Brain pericyte (primary cell): Measurements from ENCODE around the gene PHF5A.

Experiments
- DNase-seq: peaks from one replicate; pipeline ENCODE4 v3.0.0-alpha.2; 2012; ENCODE audit warnings: low read depth, low spot score

PHF5A gene

DNA sequence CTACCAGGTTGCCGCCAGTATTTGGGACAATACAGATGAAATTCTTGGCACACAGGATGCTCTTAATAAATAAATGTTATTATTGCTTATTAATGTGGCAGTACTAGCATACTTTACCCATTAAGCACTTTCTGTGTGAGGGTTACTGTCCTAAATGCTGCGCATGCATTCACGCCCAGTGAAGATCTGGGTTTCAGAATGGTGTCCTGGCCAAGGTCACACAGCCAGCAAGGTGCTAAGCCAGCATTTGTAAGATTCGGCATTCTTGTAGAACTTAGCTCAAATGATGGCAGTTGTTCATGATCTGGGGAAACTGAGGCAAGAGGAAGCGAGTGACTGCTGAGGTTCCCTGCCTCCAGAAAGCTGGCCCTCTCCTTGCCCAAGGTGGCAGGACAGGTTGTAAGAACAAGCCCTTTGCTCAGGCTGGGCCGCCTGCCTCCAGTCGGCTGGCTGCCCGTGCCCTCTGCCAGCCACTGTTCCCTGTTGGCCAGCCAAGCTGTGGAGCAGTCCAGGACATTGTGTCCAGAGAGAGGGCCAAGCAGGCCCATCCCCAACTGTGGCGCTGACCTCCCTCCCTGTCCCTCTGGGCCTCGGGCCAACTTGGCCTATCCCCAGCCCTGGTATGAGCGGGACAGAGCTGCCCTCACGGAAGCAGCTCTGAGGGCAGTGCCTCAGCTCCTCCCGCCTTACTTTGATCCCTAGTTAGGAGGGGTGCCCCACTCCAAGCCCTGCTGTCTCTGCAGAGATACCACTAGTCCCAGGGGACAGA, 50.7 kb downstream of the PHF5A start:
- no peak for DNase-seq

DNA sequence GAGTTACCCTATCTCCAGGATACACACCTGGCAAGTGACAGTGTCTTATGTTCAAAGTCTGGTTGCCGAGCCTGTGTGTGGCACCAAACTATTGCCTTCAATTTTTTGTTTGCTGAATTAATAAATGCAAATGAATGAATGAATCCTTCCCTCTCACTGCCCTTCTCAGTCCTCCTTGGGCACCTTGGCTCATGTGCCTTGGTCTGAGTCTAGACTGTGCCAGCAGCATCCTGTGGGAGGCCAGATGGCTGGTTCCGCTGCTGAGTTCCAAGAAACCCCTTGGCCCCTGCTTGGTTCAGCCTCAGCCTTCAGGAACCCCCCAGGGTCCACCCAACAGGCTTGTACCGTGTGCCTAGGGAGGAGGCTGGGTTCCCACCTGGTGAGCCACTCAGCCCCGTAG, 52.9 kb downstream of the PHF5A start:
- no peak for DNase-seq

DNA sequence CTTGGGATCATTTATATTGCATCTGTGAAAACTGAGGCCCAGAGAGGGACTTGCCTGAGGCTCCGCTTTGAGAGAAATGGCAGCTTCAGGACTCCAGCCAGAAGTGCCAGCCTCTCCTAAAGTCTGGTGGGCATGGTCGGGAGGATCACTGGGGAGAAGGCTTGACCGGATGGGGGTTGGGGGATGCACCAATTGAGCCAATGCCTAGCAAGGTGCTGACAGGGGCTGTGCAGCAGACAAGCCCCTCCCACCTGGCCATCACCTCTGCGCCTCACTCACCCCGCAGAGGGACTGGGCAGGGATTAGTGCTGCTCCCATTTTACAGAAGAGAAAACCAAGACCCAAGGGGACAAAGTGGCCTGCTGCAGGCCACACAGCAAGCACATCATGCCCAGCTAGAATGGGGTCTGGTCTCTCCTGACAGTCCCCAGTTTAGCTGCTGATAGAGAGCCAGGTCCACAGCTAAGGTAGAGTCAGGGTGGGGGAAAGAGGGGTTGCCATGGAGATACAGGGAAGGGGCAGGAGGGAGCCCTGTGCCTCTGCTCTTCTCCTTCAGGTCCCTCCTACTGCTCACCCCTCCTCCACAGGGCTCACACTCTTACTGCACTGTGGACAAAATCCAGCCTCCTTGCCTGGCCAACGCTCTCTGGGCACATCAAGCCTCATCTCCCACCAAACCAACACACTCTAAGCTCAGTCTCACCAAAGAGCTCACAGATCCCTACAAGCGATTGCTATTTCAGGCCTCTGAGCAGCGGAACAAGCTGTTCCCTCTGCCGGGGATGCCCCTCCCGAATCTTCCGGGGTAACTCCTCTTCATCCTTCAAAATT, 57.3 kb downstream of the PHF5A start:
- no peak for DNase-seq

DNA sequence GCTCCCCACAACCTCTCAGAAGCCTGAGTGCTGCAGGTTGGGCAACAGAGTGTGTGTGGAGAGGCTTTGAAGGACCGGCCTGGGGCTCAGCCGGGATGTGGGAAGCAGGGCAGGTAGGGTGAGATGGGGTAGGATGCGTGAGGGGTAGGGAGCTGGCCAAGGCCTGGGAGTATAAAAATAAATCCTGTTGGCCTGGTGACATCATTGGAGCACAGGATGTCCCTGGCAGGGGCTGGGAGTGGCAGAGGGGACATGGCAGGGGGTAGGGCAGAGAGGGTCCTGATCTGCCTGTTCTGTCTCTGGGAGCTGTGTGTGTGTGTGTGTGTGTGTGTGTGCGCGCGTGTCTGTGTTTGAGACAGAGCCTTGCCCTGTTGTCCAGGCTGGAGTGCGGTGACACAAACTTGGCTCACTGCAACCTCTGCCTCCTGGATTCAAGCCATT, 58.2 kb downstream of the PHF5A start:
- no peak for DNase-seq
